HG02885 (cell line): ENCODE results near the gene ATP6V1G3.
"Not testable (repeated sequence)": the region's sequence is repeated elsewhere in the genome, so short reads cannot be mapped to it uniquely, and the experiment has no call there.

Experiments used
- ATAC-seq: cut with Tn5 transposase; IDR thresholded peaks from one replicate; pipeline ENCODE4 v1.9.1; 2021; ENCODE audit warnings: mild to moderate bottlenecking; ENCODE audit not compliant: unreplicated experiment, poor library complexity

Gene ATP6V1G3, protein sequence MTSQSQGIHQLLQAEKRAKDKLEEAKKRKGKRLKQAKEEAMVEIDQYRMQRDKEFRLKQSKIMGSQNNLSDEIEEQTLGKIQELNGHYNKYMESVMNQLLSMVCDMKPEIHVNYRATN

GRCh38 chr1:198540580-198540979, at the start of gene ATP6V1G3:
Gene ATP6V1G3, minus strand, starts transcription at chr1:198540680. Its CDS starts 30 bp downstream, at chr1:198540650.
- no peak for ATAC-seq

DNA sequence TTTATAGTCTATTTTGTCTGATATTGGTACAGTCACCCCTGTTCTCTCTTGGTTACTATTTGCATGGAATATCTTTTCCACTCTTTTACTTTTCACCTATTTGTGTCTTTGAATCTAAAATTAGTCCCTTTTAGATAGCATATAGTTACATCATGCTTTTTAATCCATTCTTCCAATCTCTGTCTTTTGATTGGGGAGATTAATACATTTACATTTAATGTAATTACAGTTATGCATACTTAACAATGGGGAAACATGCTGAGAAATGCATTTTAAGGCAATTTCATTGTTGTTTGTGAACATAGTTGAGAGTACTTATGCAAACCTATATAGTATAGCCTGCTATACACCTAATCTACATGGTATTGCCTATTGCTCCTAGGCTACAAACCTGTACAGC, 48.4 kb upstream of the ATP6V1G3 start:
- ATAC-seq: no peak

DNA sequence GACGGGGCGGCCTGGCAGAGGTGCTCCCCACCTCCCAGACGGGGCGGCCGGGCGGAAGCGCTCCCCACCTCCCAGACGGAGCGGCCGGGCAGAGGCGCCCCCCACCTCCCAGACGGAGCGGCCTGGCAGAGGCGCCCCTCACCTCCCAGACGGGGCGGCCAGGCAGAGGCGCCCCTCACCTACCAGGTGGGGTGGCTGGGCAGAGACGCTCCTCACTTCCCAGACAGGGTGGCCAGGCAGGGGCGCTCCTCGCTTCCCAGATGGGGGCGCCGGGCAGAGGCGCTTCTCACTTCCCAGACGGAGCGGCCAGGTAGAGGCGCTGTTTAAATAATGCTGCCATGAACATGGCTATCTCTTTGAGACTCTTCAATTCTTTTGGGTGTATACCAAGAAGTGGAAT, 43.7 kb upstream of the ATP6V1G3 start:
- ATAC-seq: no peak

DNA sequence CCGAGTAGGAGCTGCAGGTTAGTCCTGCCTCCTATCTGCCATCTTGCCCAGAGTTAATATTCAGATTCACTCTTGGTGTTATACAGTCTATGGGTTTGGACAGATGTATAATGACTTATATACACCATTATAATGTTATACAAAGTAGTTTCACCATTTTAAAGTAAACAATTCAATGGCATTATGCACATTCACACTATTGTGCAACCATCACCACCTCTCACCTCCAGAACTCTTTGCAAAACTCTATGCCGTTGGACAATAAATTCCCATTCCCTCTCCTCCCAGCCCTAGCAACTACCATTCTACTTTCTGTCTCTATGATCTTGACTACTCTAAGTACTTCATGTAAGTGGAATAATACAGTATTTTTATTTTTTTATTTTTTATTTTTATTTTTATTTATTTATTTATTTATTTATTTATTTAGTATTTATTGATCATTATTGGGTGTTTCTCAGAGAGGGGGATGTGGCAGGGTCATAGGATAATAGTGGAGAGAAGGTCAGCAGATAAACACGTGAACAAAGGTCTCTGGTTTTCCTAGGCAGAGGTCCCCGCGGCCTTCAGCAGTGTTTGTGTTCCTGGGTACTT, 42.8 kb upstream of the ATP6V1G3 start:
- ATAC-seq: not testable (repeated sequence)

- ATAC-seq: no peak
Observed at GRCh38 chr1:198577444-198577843, 37.0 kb upstream of the ATP6V1G3 start.

GRCh38 chr1:198575798-198576641, 35.5 kb upstream of the ATP6V1G3 start:
- peak; percentile 84 for ATAC-seq

DNA sequence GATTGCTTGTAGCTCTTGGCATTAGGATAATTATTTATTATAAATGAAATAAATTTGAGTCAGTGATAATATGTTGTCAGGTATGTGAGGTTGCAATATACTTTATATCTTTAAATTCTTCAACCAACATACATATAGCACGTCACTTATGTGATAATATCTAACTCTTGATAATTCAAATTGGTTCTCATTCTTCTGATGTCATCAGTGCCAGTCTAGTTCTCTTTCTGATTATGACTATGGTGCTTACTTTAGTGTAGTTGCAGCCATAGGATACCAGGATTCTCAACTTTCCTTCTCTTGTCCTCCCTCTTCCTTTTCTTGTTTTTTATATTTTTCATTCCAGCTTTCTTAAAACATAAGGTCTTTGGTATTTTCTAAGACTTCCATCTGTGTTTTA, 34.8 kb upstream of the ATP6V1G3 start:
- ATAC-seq: no peak

GRCh38 chr1:198574325-198574724, 33.8 kb upstream of the ATP6V1G3 start:
- no peak for ATAC-seq

DNA sequence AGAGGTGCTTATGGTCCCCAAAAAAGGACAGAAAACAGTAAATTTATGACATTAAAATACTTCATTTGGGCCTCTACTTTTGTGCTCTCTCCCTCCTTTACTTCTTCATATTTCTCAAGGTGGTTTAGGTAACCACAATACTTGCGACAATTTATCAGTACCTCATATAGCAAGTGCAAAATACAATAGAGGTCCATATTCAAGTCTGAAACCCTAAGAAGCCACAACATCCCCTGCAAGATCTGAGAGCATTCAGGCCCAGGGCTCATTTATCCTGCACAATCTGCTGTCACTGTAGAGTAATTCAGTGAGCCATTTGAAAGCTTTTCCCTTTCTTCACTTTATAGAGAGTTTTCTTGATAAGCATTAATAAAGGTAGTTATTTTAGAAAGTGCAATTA, 24.2 kb upstream of the ATP6V1G3 start:
- ATAC-seq: no peak

- ATAC-seq: no peak
Observed at GRCh38 chr1:198564157-198564556, 23.7 kb upstream of the ATP6V1G3 start.

DNA sequence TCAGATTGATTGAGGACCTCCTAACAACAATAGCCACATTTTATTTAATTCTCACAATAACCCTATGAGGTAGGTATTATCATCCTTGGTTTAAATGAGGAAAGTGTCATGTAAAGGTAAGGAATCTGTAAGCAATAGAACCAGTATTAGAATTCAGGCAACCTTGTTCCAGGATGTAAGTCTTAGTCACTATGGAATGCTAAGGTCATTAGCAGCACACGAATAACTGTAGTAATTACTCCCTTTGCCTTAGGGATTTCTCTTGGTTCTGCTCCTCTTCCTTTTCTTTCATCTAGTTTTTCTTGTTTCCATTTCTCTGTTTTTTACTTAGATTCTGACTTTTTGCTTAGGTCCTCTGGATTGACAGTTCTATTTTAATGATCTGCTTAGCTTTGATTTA, 23.1 kb upstream of the ATP6V1G3 start:
- no peak for ATAC-seq

GRCh38 chr1:198560161-198560560, 19.7 kb upstream of the ATP6V1G3 start:
- no peak for ATAC-seq

DNA sequence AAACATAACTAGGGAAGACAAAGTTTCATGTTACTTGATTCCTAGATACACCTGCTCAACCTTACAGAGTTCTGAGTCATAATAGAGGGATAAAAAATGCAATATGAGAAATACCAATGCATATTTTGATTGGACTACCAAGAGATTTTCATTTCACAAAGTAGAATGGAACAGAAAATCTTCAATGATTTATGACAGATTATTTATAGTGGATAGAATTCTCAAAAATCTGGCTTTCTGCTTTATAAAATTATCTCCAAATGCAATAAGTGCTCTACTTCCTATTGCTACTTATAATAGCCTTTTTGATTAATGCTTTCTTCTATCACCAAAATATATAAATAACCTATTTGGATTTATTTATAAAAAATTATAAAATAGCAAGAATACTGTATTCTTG, 18.9 kb upstream of the ATP6V1G3 start:
- ATAC-seq: no peak

GRCh38 chr1:198558402-198558801, 17.9 kb upstream of the ATP6V1G3 start:
- ATAC-seq: no peak

DNA sequence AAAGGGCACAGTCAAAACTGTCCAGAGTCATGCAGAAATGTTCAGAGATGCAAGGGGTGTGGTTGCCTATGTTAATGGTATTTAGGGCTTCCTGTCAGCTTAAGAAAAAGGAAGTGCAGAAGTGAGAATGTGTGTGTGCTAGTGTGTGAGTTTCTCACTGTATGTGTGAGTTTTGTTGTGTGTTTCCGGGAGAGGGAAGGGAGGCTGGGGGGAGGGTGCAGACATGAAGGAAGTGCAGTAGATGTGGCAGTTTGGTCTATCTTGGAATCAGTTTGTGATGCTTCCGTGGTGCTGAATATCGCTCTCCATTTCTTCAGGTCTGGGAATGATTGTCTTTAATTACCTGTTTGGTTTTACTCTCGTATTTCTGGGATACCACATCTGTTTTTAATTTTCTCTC, 16.5 kb upstream of the ATP6V1G3 start:
- peak; percentile 92 for ATAC-seq

DNA sequence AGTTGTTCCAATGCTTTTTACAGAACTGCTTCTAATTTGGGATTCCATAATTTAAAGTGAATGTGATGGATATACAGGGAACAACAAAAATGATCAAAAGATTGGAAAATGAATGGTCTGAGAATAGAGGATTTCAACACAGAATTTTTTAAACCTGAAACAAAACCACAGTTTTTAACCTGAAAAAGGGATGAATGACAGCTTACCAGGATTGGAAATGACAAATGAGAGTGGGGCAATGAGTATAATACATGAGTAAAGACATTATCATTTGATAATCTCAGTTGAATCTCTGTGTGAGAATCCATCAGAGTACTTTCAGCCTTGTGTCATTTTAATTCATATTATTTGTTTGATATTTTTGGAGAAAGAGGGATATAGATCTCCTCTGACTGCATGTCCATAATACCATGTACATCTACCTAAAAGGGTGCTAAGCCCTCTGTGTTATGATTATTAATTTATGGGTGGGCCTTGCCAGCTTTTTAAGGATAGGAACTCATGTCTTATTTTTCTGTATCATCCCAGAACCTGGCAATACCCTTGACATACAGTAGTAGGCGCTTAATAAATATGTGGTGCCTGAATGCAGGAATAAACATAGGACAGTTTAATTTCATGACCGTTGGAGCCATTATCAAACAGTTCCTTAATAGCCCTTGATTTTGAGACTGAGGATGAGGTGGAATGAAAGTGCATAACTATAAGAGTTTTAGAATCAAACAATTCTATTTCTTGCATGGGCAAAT, 12.4 kb upstream of the ATP6V1G3 start:
- ATAC-seq: no peak

GRCh38 chr1:198550941-198551524, 10.6 kb upstream of the ATP6V1G3 start:
- ATAC-seq: no peak

DNA sequence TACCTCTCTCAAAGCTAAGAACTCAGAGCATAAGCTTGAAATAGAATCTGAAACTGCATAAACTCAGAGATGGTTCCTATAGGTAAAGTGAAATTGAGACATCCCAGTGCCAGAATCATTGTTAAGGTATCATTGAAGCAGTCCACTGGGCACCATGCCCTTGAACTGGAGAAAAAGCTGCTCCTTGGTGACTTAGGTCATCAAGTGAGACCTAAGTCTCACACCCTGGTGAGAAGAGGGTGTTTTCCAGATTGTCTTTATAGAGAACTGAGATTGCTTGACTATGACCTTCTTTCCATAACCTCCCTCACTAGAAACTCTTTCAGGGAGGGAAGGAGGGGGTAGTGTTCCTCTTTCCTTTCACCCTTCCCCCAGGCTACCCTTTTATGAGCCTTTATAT, 9.4 kb upstream of the ATP6V1G3 start:
- ATAC-seq: peak; percentile 89

- no peak for ATAC-seq
Observed at GRCh38 chr1:198548890-198549289, 8.4 kb upstream of the ATP6V1G3 start.

DNA sequence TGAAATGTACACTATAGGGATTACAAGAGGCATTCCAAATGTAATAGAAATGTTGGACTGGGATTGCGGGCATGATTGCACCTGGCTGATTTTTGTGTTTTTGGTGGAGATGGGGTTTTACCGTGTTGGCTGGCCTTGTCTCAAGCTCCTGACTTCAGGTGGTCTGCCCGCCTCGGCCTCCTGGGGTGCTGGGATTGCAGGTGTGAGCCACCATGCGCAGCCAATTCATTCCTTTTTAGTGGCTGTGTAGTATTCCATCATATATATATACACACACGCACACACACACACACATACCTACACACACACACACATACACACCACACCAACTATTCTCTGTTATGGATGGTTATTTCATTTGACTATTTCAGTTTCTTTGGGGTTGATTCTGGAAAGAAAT, 4.7 kb upstream of the ATP6V1G3 start:
- no peak for ATAC-seq

- no peak for ATAC-seq
Observed at GRCh38 chr1:198544265-198544664, 3.8 kb upstream of the ATP6V1G3 start.
